Large intestine (tissue), 3 donors: ENCODE measurements around the gene CTCF. TPM values are rescaled to one million over a fixed set of nuclear protein-coding genes. Genes with fewer than 3 reads are reported as not detected.

ENCODE experiments used
- DNase-seq, 2 donors: peaks; one replicate each; pipeline versions ENCODE4 v3.0.0 to v3.0.0-alpha.2; 2013
- H3K27ac ChIP-seq: one replicate; pipeline ENCODE4 v1.5.1; 2013; ENCODE audit warnings: low read length
- H3K27me3 ChIP-seq: 2 replicates; pipeline ENCODE4 v1.6.1; 2013; ENCODE audit warnings: low read length; ENCODE audit not compliant: control insufficient read depth, insufficient read depth
- H3K36me3 ChIP-seq: 2 replicates; pipeline ENCODE4 v1.6.1; 2013; ENCODE audit warnings: low read length; ENCODE audit not compliant: control insufficient read depth, insufficient read depth
- H3K4me1 ChIP-seq: one replicate; pipeline ENCODE4 v1.6.1; 2013; ENCODE audit warnings: low read length; ENCODE audit not compliant: control insufficient read depth, insufficient read depth
- H3K4me3 ChIP-seq: one replicate; pipeline ENCODE4 v1.5.1; 2013; ENCODE audit warnings: low read length
- H3K9me3 ChIP-seq: one replicate; pipeline ENCODE4 v1.6.1; 2013; ENCODE audit warnings: mild to moderate bottlenecking, low read depth, low read length, moderate library complexity; ENCODE audit not compliant: control insufficient read depth
- WGBS: methylation state at CpG from one replicate; pipeline ENCODE4 v1.1.5; 2013; ENCODE audit warnings: low lambda C conversion rate; ENCODE audit not compliant: insufficient coverage; 5-methylcytosine and 5-hydroxymethylcytosine counted together
- polyA plus RNA-seq: library from polyadenylated mRNA; unstranded; fragments of 120-200 nt; gene quantifications from one replicate; pipeline ENCODE4 v1.2.1, GENCODE V29; 2013

Gene CTCF
- polyA plus RNA-seq, 1 donor = 43.6 TPM

DNA sequence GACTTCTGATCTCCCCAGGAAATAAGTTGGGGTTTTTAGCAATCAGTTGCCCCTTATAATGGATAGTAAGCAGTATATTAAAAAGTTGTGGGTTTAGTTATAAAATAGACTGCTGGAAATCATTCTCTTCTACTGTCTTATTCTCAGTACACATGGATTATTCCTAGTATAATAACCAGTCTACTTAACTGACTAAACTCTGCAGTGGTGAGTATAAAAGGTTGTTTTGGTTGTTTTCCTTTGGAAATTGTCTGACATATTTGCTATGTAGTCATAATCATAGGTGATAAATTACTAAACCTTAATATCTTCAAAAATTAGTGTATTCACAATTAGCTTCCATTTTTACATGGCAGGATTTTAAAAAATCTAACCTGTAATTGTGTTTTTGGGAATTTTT lies 31.4 kb downstream of the CTCF start:
- Histone ChIP-seq H3K4me3 (no peak overlapping the region), H3K9me3 (no peaks in the 10 kb centered on the region), H3K27ac (no peak overlapping the region), H3K4me1 (no peaks in the 10 kb centered on the region), H3K27me3 (no peaks in the 10 kb centered on the region), H3K36me3 (peaks cover 10% of the 10 kb centered on the region)
- no peak for DNase-seq

DNA sequence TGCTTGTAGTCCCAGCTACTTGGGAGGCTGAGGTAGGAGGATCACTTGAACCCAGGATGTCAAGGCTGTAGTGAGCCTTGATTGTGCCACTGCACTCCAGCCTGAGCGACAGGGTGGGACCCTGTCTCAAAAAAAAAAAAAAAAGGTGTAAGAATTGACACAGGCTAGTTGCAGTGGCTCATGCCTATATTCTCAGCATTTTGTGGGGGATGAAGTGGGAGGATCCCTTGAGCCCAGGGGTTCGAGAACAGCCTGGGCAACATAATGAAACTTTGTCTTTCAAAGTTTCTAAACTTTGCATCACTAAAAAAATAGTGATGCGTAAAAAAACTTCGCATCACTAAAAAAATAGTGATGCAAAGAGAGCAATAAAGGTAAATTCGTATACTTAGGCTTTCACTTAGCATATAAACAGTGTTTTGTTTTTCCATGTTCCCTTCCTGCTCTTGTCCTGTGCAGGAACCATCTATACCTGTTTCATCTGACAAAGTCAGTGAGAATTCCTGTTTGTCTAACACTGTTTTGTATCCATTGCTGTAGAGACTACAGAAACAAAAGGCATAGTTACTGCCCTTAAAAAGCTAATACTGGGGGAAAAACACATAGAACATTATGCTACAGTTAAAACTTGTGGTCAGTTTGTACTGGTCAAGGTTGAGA lies 32.1 kb downstream of the CTCF start:
- 89% methylated on average over 3 of the region's 5 CpGs for WGBS
- Histone ChIP-seq H3K4me3 (no peak overlapping the region), H3K27ac (no peak overlapping the region)

GRCh38 chr16:67594956-67595355 lies 32.6 kb downstream of the CTCF start:
- Histone ChIP-seq H3K27me3 (no peaks in the 10 kb centered on the region), H3K27ac (no peak overlapping the region), H3K4me1 (no peaks in the 10 kb centered on the region), H3K4me3 (no peak overlapping the region), H3K36me3 (peaks cover 5% of the 10 kb centered on the region), H3K9me3 (no peaks in the 10 kb centered on the region)
- DNase-seq = no peak
- no CpG with 5 or more reads among the region's 1 CpG for WGBS

More for the DNA sequence above, 32.1 kb downstream of the CTCF start:
- DNase-seq = no peak
- no peaks in the 10 kb centered on the region for H3K4me1 ChIP-seq
- no peaks in the 10 kb centered on the region for H3K9me3 ChIP-seq
- H3K27me3 ChIP-seq = no peaks in the 10 kb centered on the region
- H3K36me3 ChIP-seq = peaks cover 10% of the 10 kb centered on the region

DNA sequence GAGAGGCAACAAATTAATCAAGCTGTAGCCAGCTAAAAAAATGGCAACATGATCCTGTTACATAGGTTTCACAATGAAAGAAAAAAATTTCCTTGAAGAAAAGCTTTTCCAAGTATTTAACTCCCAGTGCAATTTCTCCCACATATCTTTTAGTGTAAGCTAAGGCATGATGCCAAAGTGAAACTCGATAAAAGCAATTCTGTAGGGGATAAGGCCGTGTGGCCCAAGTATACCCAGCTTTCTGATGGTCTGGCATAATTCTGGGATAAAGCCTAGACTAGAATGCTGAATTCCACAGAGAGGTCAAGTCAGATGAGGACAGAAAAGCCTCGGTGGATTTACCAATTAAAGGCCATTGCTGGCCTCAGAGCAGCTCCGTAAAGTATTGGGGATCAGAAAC lies 36.2 kb downstream of the CTCF start:
- no peaks in the 10 kb centered on the region for H3K27me3 ChIP-seq
- no peaks in the 10 kb centered on the region for H3K4me1 ChIP-seq
- WGBS = 95% methylated on average over 2 of the region's 4 CpGs
- H3K9me3 ChIP-seq = no peaks in the 10 kb centered on the region
- peaks cover 5% of the 10 kb centered on the region for H3K36me3 ChIP-seq
- H3K27ac ChIP-seq = no peak overlapping the region
- H3K4me3 ChIP-seq = no peak overlapping the region
- DNase-seq = no peak

DNA sequence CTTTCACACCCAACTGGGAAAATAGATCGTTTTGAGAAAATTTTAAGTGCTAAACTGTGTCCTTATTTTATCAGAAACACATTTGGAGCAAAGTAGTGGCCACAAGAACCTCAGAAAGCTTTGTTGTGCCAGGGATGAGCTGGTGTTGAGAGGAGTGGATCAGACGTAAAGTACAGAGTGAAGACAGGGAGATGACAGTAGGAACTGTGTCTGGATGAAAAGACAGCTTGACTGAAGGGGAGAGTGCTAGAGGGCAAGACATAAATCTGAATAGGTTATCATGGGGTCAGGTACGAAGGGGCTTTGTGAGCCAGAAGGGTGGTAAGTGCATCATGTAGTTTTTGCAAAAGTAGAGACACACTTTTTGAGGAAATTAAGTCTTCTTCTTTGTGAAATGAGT lies 43.3 kb downstream of the CTCF start:
- Histone ChIP-seq H3K4me3 (no peak overlapping the region), H3K36me3 (peaks cover under 1% of the 10 kb centered on the region), H3K27ac (no peak overlapping the region), H3K9me3 (no peaks in the 10 kb centered on the region), H3K4me1 (no peaks in the 10 kb centered on the region), H3K27me3 (no peaks in the 10 kb centered on the region)
- no peak for DNase-seq
- WGBS = 86% methylated on average over 2 of the region's 3 CpGs

DNA sequence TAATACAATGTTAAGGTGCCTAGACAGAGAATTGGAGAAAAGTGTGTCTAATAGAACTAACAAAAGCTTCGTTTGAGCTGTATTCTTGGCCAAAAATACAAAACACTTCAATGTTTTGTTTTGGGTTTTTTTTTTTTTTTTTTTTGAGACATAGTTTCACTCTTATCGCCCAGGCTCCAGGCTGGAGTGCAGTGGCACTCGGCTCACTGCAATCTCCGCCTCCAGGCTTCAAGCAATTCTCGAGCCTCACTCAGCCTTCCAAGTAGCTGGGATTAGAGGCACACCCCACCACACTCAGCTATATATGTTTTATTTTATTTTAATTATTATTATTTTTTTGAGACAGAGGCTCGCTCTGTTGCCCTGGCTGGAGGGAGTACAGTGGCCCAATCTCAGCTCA lies 44.3 kb downstream of the CTCF start:
- Histone ChIP-seq H3K4me1 (no peaks in the 10 kb centered on the region), H3K36me3 (peaks cover 9% of the 10 kb centered on the region), H3K9me3 (no peaks in the 10 kb centered on the region), H3K27me3 (no peaks in the 10 kb centered on the region), H3K4me3 (no peak overlapping the region), H3K27ac (no peak overlapping the region)
- no peak for DNase-seq
- WGBS = 100% methylated on average over 1 of the region's 6 CpGs

GRCh38 chr16:67608364-67608763 lies 46.0 kb downstream of the CTCF start:
- Histone ChIP-seq H3K36me3 (peaks cover 16% of the 10 kb centered on the region), H3K27ac (no peak overlapping the region), H3K4me3 (no peak overlapping the region), H3K27me3 (no peaks in the 10 kb centered on the region), H3K4me1 (no peaks in the 10 kb centered on the region), H3K9me3 (no peaks in the 10 kb centered on the region)
- DNase-seq = no peak
- 100% methylated on average over 1 of the region's 3 CpGs for WGBS

DNA sequence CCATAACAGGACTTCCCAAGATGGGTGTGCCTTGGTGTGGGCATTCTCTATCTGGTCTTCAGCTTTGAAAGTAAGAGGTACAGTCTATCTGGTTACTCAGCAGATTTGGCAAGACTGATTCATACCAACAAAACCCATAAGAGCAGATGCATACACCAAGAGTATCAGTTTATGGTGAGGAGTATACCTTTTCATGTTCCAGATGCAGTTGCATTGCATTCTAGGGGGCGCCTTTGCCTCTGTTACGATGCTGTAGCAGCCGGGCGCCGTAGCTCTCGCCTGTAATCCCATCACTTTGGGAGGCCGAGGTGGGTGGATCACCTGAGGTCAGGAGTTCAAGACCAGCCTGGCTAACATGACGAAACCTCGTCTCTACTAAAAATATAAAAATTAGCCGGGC lies 51.5 kb downstream of the CTCF start:
- Histone ChIP-seq H3K27me3 (no peaks in the 10 kb centered on the region), H3K27ac (no peak overlapping the region), H3K36me3 (peaks cover 46% of the 10 kb centered on the region), H3K4me3 (no peak overlapping the region), H3K4me1 (no peaks in the 10 kb centered on the region), H3K9me3 (no peaks in the 10 kb centered on the region)
- WGBS = no CpG with 5 or more reads among the region's 10 CpGs
- DNase-seq = no peak

DNA sequence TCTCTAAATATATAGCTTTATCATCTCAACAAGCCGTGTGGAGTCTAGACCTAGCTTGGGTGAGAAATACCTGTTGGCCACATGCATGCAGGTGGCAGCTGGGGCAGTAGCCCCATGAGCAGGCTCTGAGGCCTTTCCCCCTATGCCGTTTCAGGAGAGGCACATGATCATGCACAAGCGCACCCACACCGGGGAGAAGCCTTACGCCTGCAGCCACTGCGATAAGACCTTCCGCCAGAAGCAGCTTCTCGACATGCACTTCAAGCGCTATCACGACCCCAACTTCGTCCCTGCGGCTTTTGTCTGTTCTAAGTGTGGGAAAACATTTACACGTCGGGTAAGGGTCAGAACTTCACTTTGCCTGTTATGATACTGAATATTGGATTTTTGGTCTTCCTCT lies 65.9 kb downstream of the CTCF start:
- no CpG with 5 or more reads among the region's 14 CpGs for WGBS
- peaks cover 79% of the 10 kb centered on the region for H3K36me3 ChIP-seq
- no peak for DNase-seq
- H3K27ac ChIP-seq = no peak overlapping the region
- H3K9me3 ChIP-seq = no peaks in the 10 kb centered on the region
- no peaks in the 10 kb centered on the region for H3K27me3 ChIP-seq
- H3K4me1 ChIP-seq = no peaks in the 10 kb centered on the region
- no peak overlapping the region for H3K4me3 ChIP-seq

DNA sequence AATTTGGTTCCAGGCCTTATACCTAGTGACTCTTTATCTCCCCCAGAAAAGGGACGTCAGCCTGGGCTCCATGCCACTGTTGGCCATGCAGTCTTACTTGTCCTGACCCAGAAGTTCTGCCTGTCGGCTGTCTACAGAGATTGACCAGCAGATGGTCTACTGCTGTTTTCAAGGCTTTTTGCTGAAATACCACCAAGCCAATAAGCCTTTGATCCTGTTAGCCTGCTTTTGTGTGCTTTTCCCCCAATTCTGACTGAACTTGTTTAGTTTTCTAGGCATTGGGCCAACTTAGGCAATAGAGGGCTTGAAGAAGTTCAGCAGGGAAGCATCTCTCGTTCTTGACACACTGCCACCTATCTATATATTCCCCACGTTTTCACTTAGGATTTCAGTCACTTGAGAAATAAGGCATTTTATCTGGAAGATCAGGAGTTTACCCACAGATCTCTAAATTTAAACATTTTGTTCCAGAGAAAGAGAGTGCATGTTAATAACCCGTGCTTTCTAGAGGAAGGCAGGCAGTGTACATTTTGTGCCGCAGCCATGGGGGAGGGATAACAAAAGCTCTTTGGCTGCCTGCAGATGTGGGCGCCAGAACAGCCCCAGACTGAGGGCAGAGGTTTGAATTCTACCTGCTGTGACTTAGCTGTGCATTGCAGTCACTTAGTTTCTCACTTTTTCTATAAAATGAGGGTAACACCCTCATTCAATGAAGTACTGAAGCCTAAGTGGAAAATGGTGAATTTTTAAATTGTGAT lies 70.3 kb downstream of the CTCF start:
- H3K4me3 ChIP-seq = no peak overlapping the region
- no peaks in the 10 kb centered on the region for H3K9me3 ChIP-seq
- no peaks in the 10 kb centered on the region for H3K4me1 ChIP-seq
- no CpG with 5 or more reads among the region's 7 CpGs for WGBS
- H3K27ac ChIP-seq = no peak overlapping the region
- no peak for DNase-seq
- H3K36me3 ChIP-seq = peaks cover 78% of the 10 kb centered on the region
- no peaks in the 10 kb centered on the region for H3K27me3 ChIP-seq

DNA sequence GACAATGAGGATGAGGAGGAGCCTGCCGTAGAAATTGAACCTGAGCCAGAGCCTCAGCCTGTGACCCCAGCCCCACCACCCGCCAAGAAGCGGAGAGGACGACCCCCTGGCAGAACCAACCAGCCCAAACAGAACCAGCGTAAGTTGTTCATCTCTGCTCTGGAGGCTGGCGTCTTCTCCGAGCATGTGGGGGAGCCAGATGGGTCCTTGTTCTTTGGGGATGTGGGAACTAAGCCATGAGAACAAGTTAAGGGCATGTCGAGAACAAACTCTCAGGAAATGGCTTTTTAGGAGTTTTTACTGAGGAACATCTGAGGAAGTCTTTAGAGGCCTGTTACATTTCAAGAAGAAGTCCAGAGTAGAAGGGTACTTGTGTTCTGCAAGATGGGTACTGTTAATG lies 74.4 kb downstream of the CTCF start:
- DNase-seq = no peak
- Histone ChIP-seq H3K36me3 (peaks cover 68% of the 10 kb centered on the region), H3K27me3 (no peaks in the 10 kb centered on the region), H3K9me3 (no peaks in the 10 kb centered on the region), H3K27ac (no peak overlapping the region), H3K4me3 (no peak overlapping the region), H3K4me1 (no peaks in the 10 kb centered on the region)
- WGBS = no CpG with 5 or more reads among the region's 8 CpGs
